SK-N-MC (cell line): ENCODE results near the gene NACC2.
A peak's percentile ranks its signal among the peaks of the same experiment; 100 is the strongest.

ENCODE experiments used
- EZH2 ChIP-seq: fragments of 200-600 bp; sonication (generic); IDR thresholded peaks from one replicate; pipeline ENCODE4 v1.6.1; 2017; ENCODE audit warnings: antibody characterized with exemption
- FOXP2 ChIP-seq: optimal IDR thresholded peaks from 2 replicates; pipeline ENCODE3; 2011; ENCODE audit warnings: mild to moderate bottlenecking, moderate library complexity; ENCODE audit not compliant: insufficient read depth; ENCODE audit errors: extremely low read length, control extremely low read depth
- POLR2AphosphoS5 ChIP-seq: IDR thresholded peaks from 2 replicates; pipeline ENCODE4 v1.6.1; 2012; ENCODE audit warnings: mild to moderate bottlenecking, low read depth, low read length, borderline replicate concordance

GRCh38 chr9:136059851-136060670, 35.0 kb downstream of the NACC2 start:
- TF ChIP-seq EZH2 (no peak), POLR2AphosphoS5 (peak; percentile 34; the same call in 1 of the 2 replicates), FOXP2 (no peak)
